Hepatocyte (in vitro differentiated cells): ENCODE measurements around the gene CHMP2B. TPM values are rescaled to one million over a fixed set of nuclear protein-coding genes. Genes with fewer than 3 reads are reported as not detected.

Source experiments
- DNase-seq: peaks from one replicate; pipeline ENCODE4 v3.0.0-alpha.2; 2016; ENCODE audit warnings: low spot score
- H2AFZ ChIP-seq: fragments of 200-600 bp; sonication (generic); 2 replicates; pipeline ENCODE4 v1.6.0; 2016; ENCODE audit warnings: antibody characterized with exemption, mild to moderate bottlenecking
- H3K27ac ChIP-seq: fragments of 200-600 bp; sonication (generic); 2 replicates; pipeline ENCODE4 v1.5.1; 2016; ENCODE audit warnings: mild to moderate bottlenecking
- H3K27me3 ChIP-seq: fragments of 200-600 bp; sonication (generic); 2 replicates; pipeline ENCODE4 v1.6.1; 2016
- H3K36me3 ChIP-seq: fragments of 200-600 bp; sonication (generic); replicated peaks from 2 replicates; pipeline ENCODE4 v1.5.1; 2016; ENCODE audit warnings: low read depth; ENCODE audit not compliant: insufficient read depth
- H3K4me1 ChIP-seq: fragments of 200-600 bp; sonication (generic); 2 replicates; pipeline ENCODE4 v1.5.1; 2016; ENCODE audit warnings: mild to moderate bottlenecking, moderate library complexity; ENCODE audit not compliant: insufficient read depth
- H3K4me2 ChIP-seq: fragments of 200-600 bp; sonication (generic); 2 replicates; pipeline ENCODE4 v1.6.0; 2016
- H3K4me3 ChIP-seq: fragments of 200-600 bp; sonication (generic); 2 replicates; pipeline ENCODE4 v1.5.1; 2016; ENCODE audit warnings: mild to moderate bottlenecking
- H3K79me2 ChIP-seq: fragments of 200-600 bp; sonication (generic); 2 replicates; pipeline ENCODE4 v1.6.0; 2017; ENCODE audit warnings: mild to moderate bottlenecking
- H3K9me2 ChIP-seq: fragments of 200-600 bp; sonication (generic); replicated peaks from 2 replicates; pipeline ENCODE4 v1.6.0; 2017; ENCODE audit warnings: mild to moderate bottlenecking; ENCODE audit not compliant: insufficient read depth
- H3K9me3 ChIP-seq: fragments of 200-600 bp; sonication (generic); 2 replicates; pipeline ENCODE4 v1.5.1; 2016; ENCODE audit warnings: low read depth, mild to moderate bottlenecking
- H4K20me1 ChIP-seq: fragments of 200-600 bp; sonication (generic); 2 replicates; pipeline ENCODE4 v1.6.0; 2016; ENCODE audit warnings: mild to moderate bottlenecking; ENCODE audit not compliant: insufficient read depth, poor library complexity, severe bottlenecking
- CTCF ChIP-seq: fragments of 200-600 bp; sonication (generic); IDR thresholded peaks from 2 replicates; pipeline ENCODE4 v1.5.1; 2016; ENCODE audit warnings: antibody characterized with exemption, mild to moderate bottlenecking; ENCODE audit not compliant: poor library complexity
- EZH2 ChIP-seq: fragments of 200-600 bp; sonication (generic); IDR thresholded peaks from 2 replicates; pipeline ENCODE4 v1.6.1; 2016; ENCODE audit warnings: antibody characterized with exemption, mild to moderate bottlenecking, borderline replicate concordance
- EZH2phosphoT487 ChIP-seq: fragments of 200-600 bp; sonication (generic); IDR thresholded peaks from one replicate; pipeline ENCODE4 v1.6.1; 2018; ENCODE audit warnings: antibody characterized with exemption, mild to moderate bottlenecking, low read depth, moderate library complexity; ENCODE audit not compliant: unreplicated experiment, severe bottlenecking
- WGBS: methylation state at CpG from one replicate; pipeline ENCODE4 v1.1.6; 2016; ENCODE audit warnings: low lambda C conversion rate; ENCODE audit errors: missing lambda C conversion rate; 5-methylcytosine and 5-hydroxymethylcytosine counted together
- polyA plus RNA-seq: library from polyadenylated mRNA; unstranded; fragments of >200 nt; fragmentation: Nextera tagmentation; extraction: Ambion mirVana; gene quantifications from 2 replicates; pipeline ENCODE4 v1.2.1, GENCODE V29; 2016
- total RNA-seq: library from RNA; depleted of rRNA; stranded (reverse); fragments of >200 nt; gene quantifications from 2 replicates; pipeline ENCODE4 v1.2.3, GENCODE V29; 2014

CHMP2B gene
- total and polyA plus RNA-seq, 2 experiments from 2014 or later = 69.5 to 79.3 TPM

DNA sequence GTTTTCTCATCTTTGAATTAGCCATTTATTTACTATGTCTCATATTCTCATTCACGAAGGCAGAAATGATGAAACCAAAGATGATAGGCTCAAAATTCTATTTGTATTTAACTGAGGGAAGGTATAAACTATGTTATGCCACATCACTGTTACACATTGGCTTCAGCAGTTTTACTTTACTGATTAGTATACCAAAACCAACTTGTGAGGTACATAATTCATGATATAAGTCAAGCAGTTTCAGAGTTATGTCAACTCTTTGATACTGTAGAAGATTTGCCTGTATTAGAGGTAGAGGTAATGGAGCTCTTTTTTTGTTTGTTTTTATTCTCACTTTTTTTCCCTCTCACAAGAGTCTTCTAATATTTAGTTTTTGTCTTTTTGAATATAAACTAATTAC, 22.9 kb downstream of the CHMP2B start:
- TF ChIP-seq EZH2phosphoT487 = no peak
- no peak for TF ChIP-seq EZH2
- no peak for TF ChIP-seq CTCF
- no peak for DNase-seq
- H2AFZ ChIP-seq = no peak overlapping the region
- H3K27ac ChIP-seq = no peak overlapping the region
- H3K4me1 ChIP-seq = no peaks in the 10 kb centered on the region
- no peaks in the 10 kb centered on the region for H3K79me2 ChIP-seq
- H3K4me3 ChIP-seq = no peak overlapping the region
- peaks cover 2% of the 10 kb centered on the region for H4K20me1 ChIP-seq
- H3K9me2 ChIP-seq = no peaks in the 10 kb centered on the region
- no peaks in the 10 kb centered on the region for H3K9me3 ChIP-seq
- H3K4me2 ChIP-seq = no peak overlapping the region
- 97% methylated on average over 1 of the region's 1 CpG for WGBS
- H3K27me3 ChIP-seq = no peaks in the 10 kb centered on the region
- H3K36me3 ChIP-seq = no peaks in the 10 kb centered on the region

GRCh38 chr3:87260270-87260669, 33.2 kb downstream of the CHMP2B start:
- no peaks in the 10 kb centered on the region for H3K79me2 ChIP-seq
- H3K4me1 ChIP-seq = no peaks in the 10 kb centered on the region
- no peak overlapping the region for H3K4me2 ChIP-seq
- H2AFZ ChIP-seq = no peak overlapping the region
- no peaks in the 10 kb centered on the region for H3K9me2 ChIP-seq
- WGBS = 47% methylated on average over 4 of the region's 4 CpGs
- H4K20me1 ChIP-seq = no peaks in the 10 kb centered on the region
- no peaks in the 10 kb centered on the region for H3K27me3 ChIP-seq
- H3K36me3 ChIP-seq = no peaks in the 10 kb centered on the region
- no peaks in the 10 kb centered on the region for H3K9me3 ChIP-seq
- H3K4me3 ChIP-seq = no peak overlapping the region
- no peak overlapping the region for H3K27ac ChIP-seq
- DNase-seq = peak; percentile 78
- TF ChIP-seq CTCF (peak; percentile 65), EZH2 (no peak)

DNA sequence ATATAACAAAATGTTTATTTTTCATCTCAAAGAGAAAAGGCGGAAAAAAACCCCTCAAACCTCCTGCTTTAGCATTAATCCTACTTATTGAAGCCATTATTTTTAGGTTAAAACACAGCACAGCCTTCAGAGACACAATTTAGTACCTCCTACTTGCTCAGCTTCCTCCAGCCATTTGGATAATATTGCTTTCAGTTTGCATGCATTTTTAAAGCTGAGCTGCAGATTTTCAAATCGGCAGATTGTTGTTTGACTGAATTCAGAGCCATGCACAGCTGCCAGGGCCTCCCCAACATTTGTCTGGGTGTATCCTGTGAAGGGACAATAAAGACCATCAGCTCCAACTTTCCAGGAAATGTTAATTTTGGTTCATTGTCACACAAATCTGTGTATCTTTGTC, 34.8 kb downstream of the CHMP2B start:
- H3K4me2 ChIP-seq = no peak overlapping the region
- H3K79me2 ChIP-seq = no peaks in the 10 kb centered on the region
- H3K4me1 ChIP-seq = no peaks in the 10 kb centered on the region
- H3K9me2 ChIP-seq = no peaks in the 10 kb centered on the region
- no peaks in the 10 kb centered on the region for H4K20me1 ChIP-seq
- TF ChIP-seq EZH2 (no peak), CTCF (no peak), EZH2phosphoT487 (no peak)
- 76% methylated on average over 2 of the region's 2 CpGs for WGBS
- H3K9me3 ChIP-seq = no peaks in the 10 kb centered on the region
- H2AFZ ChIP-seq = no peak overlapping the region
- no peaks in the 10 kb centered on the region for H3K36me3 ChIP-seq
- DNase-seq = no peak
- H3K27me3 ChIP-seq = no peaks in the 10 kb centered on the region
- no peak overlapping the region for H3K27ac ChIP-seq
- no peak overlapping the region for H3K4me3 ChIP-seq

GRCh38 chr3:87267953-87268645, 41.0 kb downstream of the CHMP2B start:
- Histone ChIP-seq H3K9me2 (no peaks in the 10 kb centered on the region), H3K9me3 (no peaks in the 10 kb centered on the region), H2AFZ (no peak overlapping the region), H3K4me1 (no peaks in the 10 kb centered on the region), H3K79me2 (no peaks in the 10 kb centered on the region), H3K4me3 (no peak overlapping the region), H4K20me1 (no peaks in the 10 kb centered on the region), H3K27ac (no peak overlapping the region), H3K4me2 (no peak overlapping the region), H3K36me3 (no peaks in the 10 kb centered on the region), H3K27me3 (no peaks in the 10 kb centered on the region)
- TF ChIP-seq EZH2phosphoT487 = no peak
- no peak for TF ChIP-seq EZH2
- TF ChIP-seq CTCF = no peak
- no peak for DNase-seq
- WGBS = 96% methylated on average over 8 of the region's 8 CpGs
